ENCODE measurements around the gene SLC51A. TPM values are rescaled to one million over a fixed set of nuclear protein-coding genes. Genes with fewer than 3 reads are reported as not detected.
A peak's percentile ranks its signal among the peaks of the same experiment; 100 is the strongest.

Gene SLC51A
- total and polyA plus RNA-seq, 9 of the 15 experiments (the other 6 are each of a cell fraction or from before 2014, with no cell fraction given), result 0.35 to 0.38 TPM; not detected in 7

DNA sequence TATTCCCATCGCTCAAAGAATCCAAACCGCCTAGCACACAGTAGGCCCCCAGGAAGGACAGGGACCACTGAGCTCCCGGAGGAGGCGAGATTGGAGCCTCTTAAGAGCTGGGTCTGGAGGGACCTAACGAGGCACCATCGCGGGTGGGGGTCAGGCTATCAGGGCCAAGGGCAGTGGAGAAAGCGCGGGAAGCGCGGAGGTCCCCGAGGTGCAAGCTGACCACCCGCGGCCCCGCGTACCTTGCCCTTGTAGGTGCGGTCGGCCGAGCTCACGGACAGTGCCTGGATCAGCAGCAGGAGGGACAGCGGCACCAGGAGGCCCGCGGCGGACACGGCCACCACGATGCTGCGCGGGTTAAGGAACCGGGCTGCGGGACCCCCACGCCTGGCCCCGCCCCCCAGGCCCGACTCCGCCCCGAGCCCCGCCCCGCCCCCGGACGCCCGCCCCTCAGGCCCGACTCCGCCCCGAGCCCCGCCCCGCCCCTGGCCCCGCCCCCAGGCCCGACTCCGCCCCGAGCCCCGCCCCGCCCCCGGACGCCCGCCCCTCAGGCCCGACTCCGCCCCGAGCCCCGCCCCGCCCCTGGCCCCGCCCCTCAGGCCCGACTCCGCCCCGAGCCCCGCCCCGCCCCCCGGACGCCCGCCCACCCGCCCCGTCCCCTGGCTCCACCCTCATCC lies 9.0 kb upstream of the SLC51A start (continued):
- TF ChIP-seq, protein P1, sequence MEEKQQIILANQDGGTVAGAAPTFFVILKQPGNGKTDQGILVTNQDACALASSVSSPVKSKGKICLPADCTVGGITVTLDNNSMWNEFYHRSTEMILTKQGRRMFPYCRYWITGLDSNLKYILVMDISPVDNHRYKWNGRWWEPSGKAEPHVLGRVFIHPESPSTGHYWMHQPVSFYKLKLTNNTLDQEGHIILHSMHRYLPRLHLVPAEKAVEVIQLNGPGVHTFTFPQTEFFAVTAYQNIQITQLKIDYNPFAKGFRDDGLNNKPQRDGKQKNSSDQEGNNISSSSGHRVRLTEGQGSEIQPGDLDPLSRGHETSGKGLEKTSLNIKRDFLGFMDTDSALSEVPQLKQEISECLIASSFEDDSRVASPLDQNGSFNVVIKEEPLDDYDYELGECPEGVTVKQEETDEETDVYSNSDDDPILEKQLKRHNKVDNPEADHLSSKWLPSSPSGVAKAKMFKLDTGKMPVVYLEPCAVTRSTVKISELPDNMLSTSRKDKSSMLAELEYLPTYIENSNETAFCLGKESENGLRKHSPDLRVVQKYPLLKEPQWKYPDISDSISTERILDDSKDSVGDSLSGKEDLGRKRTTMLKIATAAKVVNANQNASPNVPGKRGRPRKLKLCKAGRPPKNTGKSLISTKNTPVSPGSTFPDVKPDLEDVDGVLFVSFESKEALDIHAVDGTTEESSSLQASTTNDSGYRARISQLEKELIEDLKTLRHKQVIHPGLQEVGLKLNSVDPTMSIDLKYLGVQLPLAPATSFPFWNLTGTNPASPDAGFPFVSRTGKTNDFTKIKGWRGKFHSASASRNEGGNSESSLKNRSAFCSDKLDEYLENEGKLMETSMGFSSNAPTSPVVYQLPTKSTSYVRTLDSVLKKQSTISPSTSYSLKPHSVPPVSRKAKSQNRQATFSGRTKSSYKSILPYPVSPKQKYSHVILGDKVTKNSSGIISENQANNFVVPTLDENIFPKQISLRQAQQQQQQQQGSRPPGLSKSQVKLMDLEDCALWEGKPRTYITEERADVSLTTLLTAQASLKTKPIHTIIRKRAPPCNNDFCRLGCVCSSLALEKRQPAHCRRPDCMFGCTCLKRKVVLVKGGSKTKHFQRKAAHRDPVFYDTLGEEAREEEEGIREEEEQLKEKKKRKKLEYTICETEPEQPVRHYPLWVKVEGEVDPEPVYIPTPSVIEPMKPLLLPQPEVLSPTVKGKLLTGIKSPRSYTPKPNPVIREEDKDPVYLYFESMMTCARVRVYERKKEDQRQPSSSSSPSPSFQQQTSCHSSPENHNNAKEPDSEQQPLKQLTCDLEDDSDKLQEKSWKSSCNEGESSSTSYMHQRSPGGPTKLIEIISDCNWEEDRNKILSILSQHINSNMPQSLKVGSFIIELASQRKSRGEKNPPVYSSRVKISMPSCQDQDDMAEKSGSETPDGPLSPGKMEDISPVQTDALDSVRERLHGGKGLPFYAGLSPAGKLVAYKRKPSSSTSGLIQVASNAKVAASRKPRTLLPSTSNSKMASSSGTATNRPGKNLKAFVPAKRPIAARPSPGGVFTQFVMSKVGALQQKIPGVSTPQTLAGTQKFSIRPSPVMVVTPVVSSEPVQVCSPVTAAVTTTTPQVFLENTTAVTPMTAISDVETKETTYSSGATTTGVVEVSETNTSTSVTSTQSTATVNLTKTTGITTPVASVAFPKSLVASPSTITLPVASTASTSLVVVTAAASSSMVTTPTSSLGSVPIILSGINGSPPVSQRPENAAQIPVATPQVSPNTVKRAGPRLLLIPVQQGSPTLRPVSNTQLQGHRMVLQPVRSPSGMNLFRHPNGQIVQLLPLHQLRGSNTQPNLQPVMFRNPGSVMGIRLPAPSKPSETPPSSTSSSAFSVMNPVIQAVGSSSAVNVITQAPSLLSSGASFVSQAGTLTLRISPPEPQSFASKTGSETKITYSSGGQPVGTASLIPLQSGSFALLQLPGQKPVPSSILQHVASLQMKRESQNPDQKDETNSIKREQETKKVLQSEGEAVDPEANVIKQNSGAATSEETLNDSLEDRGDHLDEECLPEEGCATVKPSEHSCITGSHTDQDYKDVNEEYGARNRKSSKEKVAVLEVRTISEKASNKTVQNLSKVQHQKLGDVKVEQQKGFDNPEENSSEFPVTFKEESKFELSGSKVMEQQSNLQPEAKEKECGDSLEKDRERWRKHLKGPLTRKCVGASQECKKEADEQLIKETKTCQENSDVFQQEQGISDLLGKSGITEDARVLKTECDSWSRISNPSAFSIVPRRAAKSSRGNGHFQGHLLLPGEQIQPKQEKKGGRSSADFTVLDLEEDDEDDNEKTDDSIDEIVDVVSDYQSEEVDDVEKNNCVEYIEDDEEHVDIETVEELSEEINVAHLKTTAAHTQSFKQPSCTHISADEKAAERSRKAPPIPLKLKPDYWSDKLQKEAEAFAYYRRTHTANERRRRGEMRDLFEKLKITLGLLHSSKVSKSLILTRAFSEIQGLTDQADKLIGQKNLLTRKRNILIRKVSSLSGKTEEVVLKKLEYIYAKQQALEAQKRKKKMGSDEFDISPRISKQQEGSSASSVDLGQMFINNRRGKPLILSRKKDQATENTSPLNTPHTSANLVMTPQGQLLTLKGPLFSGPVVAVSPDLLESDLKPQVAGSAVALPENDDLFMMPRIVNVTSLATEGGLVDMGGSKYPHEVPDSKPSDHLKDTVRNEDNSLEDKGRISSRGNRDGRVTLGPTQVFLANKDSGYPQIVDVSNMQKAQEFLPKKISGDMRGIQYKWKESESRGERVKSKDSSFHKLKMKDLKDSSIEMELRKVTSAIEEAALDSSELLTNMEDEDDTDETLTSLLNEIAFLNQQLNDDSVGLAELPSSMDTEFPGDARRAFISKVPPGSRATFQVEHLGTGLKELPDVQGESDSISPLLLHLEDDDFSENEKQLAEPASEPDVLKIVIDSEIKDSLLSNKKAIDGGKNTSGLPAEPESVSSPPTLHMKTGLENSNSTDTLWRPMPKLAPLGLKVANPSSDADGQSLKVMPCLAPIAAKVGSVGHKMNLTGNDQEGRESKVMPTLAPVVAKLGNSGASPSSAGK (IDR thresholded peaks at IDR 0.05), result peak; percentile 47; the same call in 1 of the 2 replicates
- TF ChIP-seq HMG20B (CRISPR knock-in tag; IDR thresholded peaks at IDR 0.05) (no peak), YY1 (IDR thresholded peaks at IDR 0.05; ENCODE audit: borderline replicate concordance in 1 of 3, control insufficient read depth in 1 of 3, extremely low read depth in 1 of 3, insufficient read depth in 3 of 3, insufficient read length in 1 of 3, insufficient replicate concordance in 2 of 3, low read depth in 1 of 3, low read length in 2 of 3) (no peak), CBX5 (IDR thresholded peaks at IDR 0.05; ENCODE audit: borderline replicate concordance, low read depth) (no peak), ZNF324 (CRISPR knock-in tag; IDR thresholded peaks at IDR 0.05) (no peak), BRD9 (IDR thresholded peaks at IDR 0.05; ENCODE audit: low read depth, partially characterized antibody) (no peak), ZBTB7A (IDR thresholded peaks at IDR 0.05; ENCODE audit: borderline replicate concordance, control insufficient read depth, low read depth, low read length) (peak; percentile 75), NCOR1 (IDR thresholded peaks at IDR 0.05) (no peak)
- TF ChIP-seq, protein P2, sequence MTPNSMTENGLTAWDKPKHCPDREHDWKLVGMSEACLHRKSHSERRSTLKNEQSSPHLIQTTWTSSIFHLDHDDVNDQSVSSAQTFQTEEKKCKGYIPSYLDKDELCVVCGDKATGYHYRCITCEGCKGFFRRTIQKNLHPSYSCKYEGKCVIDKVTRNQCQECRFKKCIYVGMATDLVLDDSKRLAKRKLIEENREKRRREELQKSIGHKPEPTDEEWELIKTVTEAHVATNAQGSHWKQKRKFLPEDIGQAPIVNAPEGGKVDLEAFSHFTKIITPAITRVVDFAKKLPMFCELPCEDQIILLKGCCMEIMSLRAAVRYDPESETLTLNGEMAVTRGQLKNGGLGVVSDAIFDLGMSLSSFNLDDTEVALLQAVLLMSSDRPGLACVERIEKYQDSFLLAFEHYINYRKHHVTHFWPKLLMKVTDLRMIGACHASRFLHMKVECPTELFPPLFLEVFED (CRISPR knock-in tag; conservative IDR thresholded peaks at IDR 0.05), result no peak
- TF ChIP-seq, protein P3, sequence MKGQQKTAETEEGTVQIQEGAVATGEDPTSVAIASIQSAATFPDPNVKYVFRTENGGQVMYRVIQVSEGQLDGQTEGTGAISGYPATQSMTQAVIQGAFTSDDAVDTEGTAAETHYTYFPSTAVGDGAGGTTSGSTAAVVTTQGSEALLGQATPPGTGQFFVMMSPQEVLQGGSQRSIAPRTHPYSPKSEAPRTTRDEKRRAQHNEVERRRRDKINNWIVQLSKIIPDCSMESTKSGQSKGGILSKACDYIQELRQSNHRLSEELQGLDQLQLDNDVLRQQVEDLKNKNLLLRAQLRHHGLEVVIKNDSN (CRISPR knock-in tag; IDR thresholded peaks at IDR 0.05), result peak; percentile 41; the same call in 1 of the 2 replicates
- TF ChIP-seq, protein P4, sequence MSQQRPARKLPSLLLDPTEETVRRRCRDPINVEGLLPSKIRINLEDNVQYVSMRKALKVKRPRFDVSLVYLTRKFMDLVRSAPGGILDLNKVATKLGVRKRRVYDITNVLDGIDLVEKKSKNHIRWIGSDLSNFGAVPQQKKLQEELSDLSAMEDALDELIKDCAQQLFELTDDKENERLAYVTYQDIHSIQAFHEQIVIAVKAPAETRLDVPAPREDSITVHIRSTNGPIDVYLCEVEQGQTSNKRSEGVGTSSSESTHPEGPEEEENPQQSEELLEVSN (IDR thresholded peaks at IDR 0.05; ENCODE audit: borderline replicate concordance in 1 of 2, extremely low read depth in 1 of 2, insufficient read depth in 1 of 2, insufficient read length in 1 of 2, low read depth in 1 of 2, low read length in 1 of 2, poor library complexity in 1 of 2, severe bottlenecking in 1 of 2), result peak; percentile 76 to 79

Data from K562 (cell line).